Smooth muscle cell of bladder (primary cell): ENCODE results near the gene UBE4A. TPM values are rescaled to one million over a fixed set of nuclear protein-coding genes. Genes with fewer than 3 reads are reported as not detected.

ENCODE experiments used
- total RNA-seq: library from RNA; depleted of rRNA; stranded (reverse); fragments of >200 nt; gene quantifications from 2 replicates; pipeline ENCODE4 v1.2.3, GENCODE V29; 2014

The UBE4A gene
- total RNA-seq: 32.7 and 36.8 TPM in 2 replicates

GRCh38 chr11:118359295-118359958 lies at the start of gene UBE4A:
UBE4A (plus strand) TSS chr11:118359600; CDS start chr11:118365081, 5,481 bp downstream.

GRCh38 chr11:118342503-118343161 lies 16.8 kb upstream of the UBE4A start, which contains the start of gene CD3D:
CD3D (minus strand) TSS chr11:118342705; CDS start chr11:118342607, 98 bp downstream.

GRCh38 chr11:118343981-118344515 lies 15.4 kb upstream of the UBE4A start, which contains the start of gene CD3G:
CD3G (plus strand) TSS chr11:118344344; CDS start chr11:118344424, 80 bp downstream.

GRCh38 chr11:118401151-118401879 lies 41.9 kb downstream of the UBE4A start, which contains the start of gene ATP5MG:
ATP5MG (plus strand) TSS chr11:118401606; CDS start chr11:118401666, 60 bp downstream.

GRCh38 chr11:118435893-118436624 lies 76.7 kb downstream of the UBE4A start, which contains the start of gene KMT2A:
KMT2A (plus strand) TSS chr11:118436492; CDS start chr11:118436513, 21 bp downstream.

Other genes starting within 250 kb of the UBE4A start
- gene SCN4B, start 206.8 kb upstream of the UBE4A start, total RNA-seq: under 0.01 and 0.14 TPM in 2 replicates
- under 0.01 TPM in 1 of 2 replicates, not detected in the other for gene SCN2B, start 183.0 kb upstream of the UBE4A start, total RNA-seq
- gene JAML, start 134.6 kb upstream of the UBE4A start, total RNA-seq: not detected in 2 replicates
- gene MPZL3, start 107.2 kb upstream of the UBE4A start, total RNA-seq: 0.28 TPM in 2 replicates
- gene MPZL2, start 95.3 kb upstream of the UBE4A start, total RNA-seq: under 0.01 TPM in 1 of 2 replicates, not detected in the other
- gene CD3E, start 54.9 kb upstream of the UBE4A start, total RNA-seq: not detected in 2 replicates
- not detected in 2 replicates for gene CD3D, start 16.9 kb upstream of the UBE4A start, total RNA-seq
- not detected in 2 replicates for gene CD3G, start 15.3 kb upstream of the UBE4A start, total RNA-seq
- 107 and 120 TPM in 2 replicates for gene ATP5MG, start 42.0 kb downstream of the UBE4A start, total RNA-seq
- 12.8 and 14.1 TPM in 2 replicates for gene KMT2A, start 76.9 kb downstream of the UBE4A start, total RNA-seq
- gene TTC36, start 167.9 kb downstream of the UBE4A start, total RNA-seq: 0.43 and 0.46 TPM in 2 replicates
- 5.0 and 6.7 TPM in 2 replicates for gene TMEM25, start 171.6 kb downstream of the UBE4A start, total RNA-seq
- 22.8 and 24.5 TPM in 2 replicates for gene IFT46, start 206.3 kb downstream of the UBE4A start, total RNA-seq
- 140 and 183 TPM in 2 replicates for gene ARCN1, start 212.8 kb downstream of the UBE4A start, total RNA-seq
- gene PHLDB1, start 248.0 kb downstream of the UBE4A start, total RNA-seq: 48.4 and 108 TPM in 2 replicates